Measurements from ENCODE around the gene RPP40.

DNA sequence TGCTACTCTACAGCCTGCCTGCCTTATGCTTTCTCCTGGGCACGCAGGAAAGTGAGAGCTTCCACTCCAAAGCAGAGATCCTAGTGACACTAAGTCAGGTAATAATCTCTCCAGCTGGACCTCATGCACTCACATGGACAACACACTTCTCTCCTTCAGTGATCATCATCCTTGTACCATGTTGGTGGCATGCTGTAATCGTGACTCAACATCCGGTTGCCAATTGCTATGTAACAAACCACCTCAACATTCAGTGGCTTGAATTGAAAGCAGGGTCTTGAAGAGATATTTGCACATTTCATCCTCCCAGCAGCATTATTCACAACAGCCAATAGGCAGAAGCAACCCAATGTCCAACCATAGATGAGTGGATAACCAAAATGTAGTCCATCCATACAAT is 41.0 kb upstream of the RPP40 start:
- TF ChIP-seq CTCF (IDR thresholded peaks at IDR 0.05) (no peak), POLR2A (IDR thresholded peaks at IDR 0.05) (no peak)
